Measurements from ENCODE around the gene BCOR. TPM values are rescaled to one million over a fixed set of nuclear protein-coding genes. Genes with fewer than 3 reads are reported as not detected.

BCOR gene
- total RNA-seq, 1 experiment from 2014 or later, result 134 TPM

- no CpG with 5 or more reads among the region's 49 CpGs for WGBS (ENCODE audit: extremely low coverage, insufficient read length, low lambda C conversion rate)
- no peak overlapping the region for H2BK12ac ChIP-seq (ENCODE audit: insufficient read length, low read depth, low read length)
- H3K27ac Mint-ChIP-seq, result no peak overlapping the region
Measured at GRCh38 chrX:40099055-40099958, 1.5 kb upstream of the BCOR start.

More at GRCh38 chrX:40099055-40099958, 1.5 kb upstream of the BCOR start:
- Mint-ChIP-seq H3K4me1 (peaks cover 27 to 41% of the 10 kb centered on the region in 2 experiments), H3K4me3 (peak overlapping the region; percentile 65 to 77), H3K9me3 (peaks cover 35 to 41% of the 10 kb centered on the region in 2 experiments), H3K27me3 (ENCODE audit: low read depth) (peaks cover 61% of the 10 kb centered on the region), H3K36me3 (ENCODE audit: insufficient read depth in 1 of 3, low read depth in 3 of 3) (peaks cover 0 to 8% (median 6%) of the 10 kb centered on the region in 3 experiments; a peak in 4 of 7 replicates)
- Histone ChIP-seq H3K4me1 (ENCODE audit: insufficient read depth, low read length) (peaks cover 11% of the 10 kb centered on the region; the same call in 1 of the 2 replicates), H3K9me3 (ENCODE audit: control insufficient read depth, low read depth, low read length) (no peaks in the 10 kb centered on the region), H3K4me2 (ENCODE audit: insufficient read depth, insufficient read length, low read length) (peak overlapping the region; percentile 74), H4K5ac (ENCODE audit: insufficient read length, low read depth, low read length) (no peak overlapping the region), H3K23ac (ENCODE audit: insufficient read length, low read depth, low read length) (no peak overlapping the region), H2AFZ (ENCODE audit: low read length) (no peak overlapping the region), H3K79me1 (ENCODE audit: insufficient read depth, low read depth, low read length, poor library complexity, severe bottlenecking) (no peaks in the 10 kb centered on the region), H2BK20ac (ENCODE audit: low read depth, low read length, poor library complexity, severe bottlenecking) (no peak overlapping the region), H3K9ac (ENCODE audit: extremely low read depth, insufficient read length, low read length) (no peak overlapping the region), H3K4ac (ENCODE audit: low read depth, low read length) (no peak overlapping the region), H3K27me3 (ENCODE audit: insufficient read depth, low read length) (peaks cover 52% of the 10 kb centered on the region), H4K8ac (replicated peaks; ENCODE audit: insufficient read length, low read depth, low read length) (no peak overlapping the region), H4K91ac (ENCODE audit: insufficient read length, low read depth, low read length) (no peak overlapping the region), H2BK120ac (ENCODE audit: low read depth, low read length, poor library complexity, severe bottlenecking) (no peak overlapping the region), H3K27ac (ENCODE audit: insufficient read length, low read depth, low read length) (no peak overlapping the region), H3K23me2 (ENCODE audit: insufficient read length, low read depth, low read length, poor library complexity, severe bottlenecking) (peaks cover 23% of the 10 kb centered on the region), H4K20me1 (ENCODE audit: control insufficient read depth, insufficient read depth, insufficient read length) (peaks cover 3% of the 10 kb centered on the region), H3K79me2 (ENCODE audit: insufficient read depth, low read length) (peaks cover 17% of the 10 kb centered on the region), H3T11ph (ENCODE audit: low read length) (no peak overlapping the region), H2BK15ac (ENCODE audit: low read depth, low read length) (no peak overlapping the region), H3K18ac (ENCODE audit: insufficient read length, low read depth, low read length) (no peak overlapping the region), H2AK5ac (ENCODE audit: insufficient read length, low read length) (no peak overlapping the region), H3K56ac (ENCODE audit: insufficient read length, low read depth, low read length) (no peak overlapping the region), H3K14ac (ENCODE audit: insufficient read depth, low read length) (no peak overlapping the region), H2BK5ac (ENCODE audit: insufficient read length, low read length) (no peak overlapping the region)
- peak; percentile 79 for DNase-seq
- no peak for TF ChIP-seq CTCF (conservative IDR thresholded peaks at IDR 0.05)

Measured in H9 (cell line).